HFFc6 (cell line): ENCODE measurements around the gene TLNRD1. TPM values are rescaled to one million over a fixed set of nuclear protein-coding genes. Genes with fewer than 3 reads are reported as not detected.

Experiments used
- DNase-seq: peaks from one replicate; pipeline ENCODE4 v3.0.0-alpha.2; 2018
- H3K27ac Mint-ChIP-seq: 2 replicates; pipeline ENCODE4 v1.8.0; 2020; ENCODE audit warnings: mild to moderate bottlenecking, mixed read lengths
- H3K27me3 Mint-ChIP-seq: 2 replicates; pipeline ENCODE4 v1.8.0; 2021; ENCODE audit warnings: mild to moderate bottlenecking, moderate library complexity, mixed read lengths; ENCODE audit not compliant: insufficient read depth
- H3K36me3 Mint-ChIP-seq: 2 replicates; pipeline ENCODE4 v1.8.0; 2021; ENCODE audit warnings: low read depth, mixed read lengths
- H3K4me1 Mint-ChIP-seq: 2 replicates; pipeline ENCODE4 v1.8.0; 2020; ENCODE audit warnings: low read depth, mixed read lengths
- H3K4me3 Mint-ChIP-seq: 2 replicates; pipeline ENCODE4 v1.8.0; 2020; ENCODE audit warnings: mild to moderate bottlenecking, moderate library complexity, mixed read lengths
- H3K9me3 Mint-ChIP-seq: 2 replicates; pipeline ENCODE4 v1.8.0; 2020; ENCODE audit warnings: mild to moderate bottlenecking, mixed read lengths
- CTCF ChIP-seq: fragments of 200-600 bp; sonication (generic); IDR thresholded peaks from 2 replicates; pipeline ENCODE4 v1.5.0; 2021; ENCODE audit warnings: antibody characterized with exemption, mild to moderate bottlenecking
- total RNA-seq, 6 experiments: library from RNA; stranded (reverse); fragmentation: NEBNext Ultra II Directional; extraction: Animal tissue kit (Norgen Biotek cat#: 25700); gene quantifications; 2 replicates in 1 of 6; 3 replicates in 5 of 6; pipeline ENCODE4 v1.2.3, GENCODE V29; 2021

Gene TLNRD1
- total RNA-seq, 6 experiments from 2014 or later: 8.8 to 14.3 (median 12.7) TPM

- no peak for DNase-seq
- Mint-ChIP-seq H3K4me1 (peaks cover 51% of the 10 kb centered on the region), H3K36me3 (peaks cover 10% of the 10 kb centered on the region), H3K9me3 (peaks cover 2% of the 10 kb centered on the region), H3K27ac (peak overlapping the region; percentile 44), H3K4me3 (no peak overlapping the region), H3K27me3 (no peaks in the 10 kb centered on the region)
- TF ChIP-seq CTCF: no peak
Observed at GRCh38 chr15:80990955-80991354, 9.8 kb upstream of the TLNRD1 start.

GRCh38 chr15:80991421-80991820, 9.3 kb upstream of the TLNRD1 start:
- Mint-ChIP-seq H3K27ac (peak overlapping the region; percentile 44), H3K4me3 (no peak overlapping the region), H3K9me3 (peaks cover 4% of the 10 kb centered on the region), H3K27me3 (no peaks in the 10 kb centered on the region), H3K36me3 (peaks cover 10% of the 10 kb centered on the region), H3K4me1 (peaks cover 46% of the 10 kb centered on the region)
- DNase-seq: no peak
- TF ChIP-seq CTCF: no peak

GRCh38 chr15:80992006-80992405, 8.7 kb upstream of the TLNRD1 start:
- H3K4me3 Mint-ChIP-seq: no peak overlapping the region
- no peak for DNase-seq
- H3K27me3 Mint-ChIP-seq: no peaks in the 10 kb centered on the region
- TF ChIP-seq CTCF: no peak
- no peak overlapping the region for H3K27ac Mint-ChIP-seq
- H3K36me3 Mint-ChIP-seq: peaks cover 10% of the 10 kb centered on the region
- peaks cover 4% of the 10 kb centered on the region for H3K9me3 Mint-ChIP-seq
- H3K4me1 Mint-ChIP-seq: peaks cover 41% of the 10 kb centered on the region

GRCh38 chr15:80992441-80992840, 8.3 kb upstream of the TLNRD1 start:
- Mint-ChIP-seq H3K27ac (no peak overlapping the region), H3K27me3 (no peaks in the 10 kb centered on the region), H3K36me3 (peaks cover 10% of the 10 kb centered on the region), H3K4me1 (peaks cover 38% of the 10 kb centered on the region), H3K4me3 (no peak overlapping the region), H3K9me3 (peaks cover 4% of the 10 kb centered on the region)
- no peak for DNase-seq
- TF ChIP-seq CTCF: no peak

- no peaks in the 10 kb centered on the region for H3K36me3 Mint-ChIP-seq
- no peak overlapping the region for H3K4me3 Mint-ChIP-seq
- no peak for DNase-seq
- TF ChIP-seq CTCF: peak; percentile 74
- no peaks in the 10 kb centered on the region for H3K27me3 Mint-ChIP-seq
- peaks cover 4% of the 10 kb centered on the region for H3K9me3 Mint-ChIP-seq
- peaks cover 30% of the 10 kb centered on the region for H3K4me1 Mint-ChIP-seq
- H3K27ac Mint-ChIP-seq: no peak overlapping the region
Observed at GRCh38 chr15:80996247-80996646, 4.5 kb upstream of the TLNRD1 start.

GRCh38 chr15:80997692-80998091, 3.0 kb upstream of the TLNRD1 start:
- Mint-ChIP-seq H3K9me3 (peaks cover 4% of the 10 kb centered on the region), H3K27me3 (no peaks in the 10 kb centered on the region), H3K36me3 (no peaks in the 10 kb centered on the region), H3K4me1 (peaks cover 16% of the 10 kb centered on the region), H3K27ac (no peak overlapping the region), H3K4me3 (no peak overlapping the region)
- no peak for TF ChIP-seq CTCF
- no peak for DNase-seq
